Ovary (tissue), 9 donors: ENCODE measurements around the gene TECPR2. TPM values are rescaled to one million over a fixed set of nuclear protein-coding genes. Genes with fewer than 3 reads are reported as not detected.

Source experiments
- DNase-seq, 5 donors: peaks; one replicate each; pipeline ENCODE4 v3.0.0-alpha.2; 2019 to 2020
- H3K27ac ChIP-seq, 2 donors: fragments of 200-600 bp; one replicate each; pipeline versions ENCODE4 v1.5.1 to v1.8.0; 2019 to 2022
- H3K27me3 ChIP-seq: fragments of 200-600 bp; one replicate; pipeline ENCODE4 v1.8.0; 2022
- H3K36me3 ChIP-seq: fragments of 200-600 bp; sonication (generic); one replicate; pipeline ENCODE4 v1.5.1; 2019
- H3K4me1 ChIP-seq: one replicate; pipeline ENCODE4 v1.8.1; 2013; ENCODE audit warnings: mild to moderate bottlenecking, moderate library complexity; ENCODE audit not compliant: insufficient read depth
- H3K4me3 ChIP-seq: fragments of 200-600 bp; sonication (generic); one replicate; pipeline ENCODE4 v1.5.1; 2017
- H3K9me3 ChIP-seq, 2 donors: fragments of 200-600 bp in 1 of 2; sonication (generic) in 1 of 2; one replicate each; pipeline versions ENCODE4 v1.5.1 to v1.8.1; 2013 to 2019; ENCODE audit warnings: mild to moderate bottlenecking in 1 of 2, moderate library complexity in 1 of 2
- EP300 ChIP-seq: sonication (generic); formaldehyde crosslinking; IDR thresholded peaks from one replicate; pipeline ENCODE4 v1.6.1; 2017; ENCODE audit warnings: antibody characterized with exemption
- POLR2A ChIP-seq: fragments of 450-650 bp; IDR thresholded peaks from one replicate; pipeline ENCODE4 v1.6.1; 2017; ENCODE audit warnings: antibody characterized with exemption, mild to moderate bottlenecking, moderate library complexity
- WGBS, 3 donors: extraction: QIAGEN DNeasy Blood & Tissue Kit in 1 of 3; methylation state at CpG; one replicate each; pipeline versions ENCODE4 v1.1.5 to v1.1.7; 2013 to 2017; 5-methylcytosine and 5-hydroxymethylcytosine counted together
- intact Hi-C, 4 donors: fragments of 100-400 bp; cut with DNase I; formaldehyde crosslinking; loops; one replicate each; pipeline versions ENCODE4 v1.11.0 to v1.15.1; 2022 to 2023
- polyA plus RNA-seq, 2 donors: library from polyadenylated mRNA; stranded (reverse); fragments of 200-250 nt in 1 of 2; fragments of 350-450 nt in 1 of 2; fragmentation: Illumina TruSeq in 1 of 2; extraction: RNeasy Lipid Tissue Mini Kit (QIAGEN cat#74804) in 1 of 2; gene quantifications; one replicate each; pipeline ENCODE4 v1.2.3, GENCODE V29; 2013 to 2014
- total RNA-seq, 7 donors: library from RNA; depleted of rRNA in 2 of 7; stranded (reverse); fragments of >200 nt in 2 of 7; fragmentation: NEBNext Ultra II Directional in 3 of 7; extraction: Animal tissue kit (Norgen Biotek cat#: 25700) in 3 of 7; gene quantifications; one replicate each; pipeline versions ENCODE4 v1.1.0 to v1.2.4, GENCODE V29; 2016 to 2023
- TF ChIP-seq, protein P1 (sequence below), 3 donors: fragments of 450-650 bp in 2 of 3; fragments of 200-600 bp in 1 of 3; IDR thresholded peaks; one replicate each; pipeline versions ENCODE4 v1.5.1 to v1.8.0; 2016 to 2022; ENCODE audit warnings: antibody characterized with exemption in 3 of 3, mild to moderate bottlenecking in 1 of 3
- donor health status: DM: no; HTN: no; CAD: no; lungs with moderate emphysema.
- donor health status: DM: no; HTN: no; CAD: no.
- donor health status: Bipolar disorder and iron deficiency.
- donor health status: DM: yes; HTN: yes; CAD: no.
- donor health status: DM: no; HTN: no; CAD: no.
- donor health status: DM: yes; HTN: yes; CAD: no.

Gene TECPR2
- total and polyA plus RNA-seq, 9 donors, result 8.6 to 29.3 (median 25.8) TPM

DNA sequence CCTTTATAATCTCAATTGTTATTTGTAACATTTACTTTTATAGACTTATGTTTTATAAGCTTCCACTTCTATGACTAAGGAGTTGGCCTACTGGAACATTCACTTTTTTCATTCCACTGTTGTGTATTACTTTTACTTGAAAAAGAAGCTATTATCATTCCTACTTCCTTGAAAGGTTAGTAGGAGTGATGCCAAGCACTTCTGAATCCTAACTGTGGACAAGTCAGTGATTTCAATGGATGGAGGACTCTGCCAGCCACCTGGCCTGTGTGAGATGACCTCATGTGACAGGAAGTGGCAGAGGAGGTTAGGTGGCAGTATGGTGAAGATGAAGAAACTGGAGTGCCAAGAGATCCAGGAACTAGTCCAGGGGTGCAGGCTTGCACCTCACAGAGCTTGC is 46.0 kb downstream of the TECPR2 start:
- TF ChIP-seq, protein P1, sequence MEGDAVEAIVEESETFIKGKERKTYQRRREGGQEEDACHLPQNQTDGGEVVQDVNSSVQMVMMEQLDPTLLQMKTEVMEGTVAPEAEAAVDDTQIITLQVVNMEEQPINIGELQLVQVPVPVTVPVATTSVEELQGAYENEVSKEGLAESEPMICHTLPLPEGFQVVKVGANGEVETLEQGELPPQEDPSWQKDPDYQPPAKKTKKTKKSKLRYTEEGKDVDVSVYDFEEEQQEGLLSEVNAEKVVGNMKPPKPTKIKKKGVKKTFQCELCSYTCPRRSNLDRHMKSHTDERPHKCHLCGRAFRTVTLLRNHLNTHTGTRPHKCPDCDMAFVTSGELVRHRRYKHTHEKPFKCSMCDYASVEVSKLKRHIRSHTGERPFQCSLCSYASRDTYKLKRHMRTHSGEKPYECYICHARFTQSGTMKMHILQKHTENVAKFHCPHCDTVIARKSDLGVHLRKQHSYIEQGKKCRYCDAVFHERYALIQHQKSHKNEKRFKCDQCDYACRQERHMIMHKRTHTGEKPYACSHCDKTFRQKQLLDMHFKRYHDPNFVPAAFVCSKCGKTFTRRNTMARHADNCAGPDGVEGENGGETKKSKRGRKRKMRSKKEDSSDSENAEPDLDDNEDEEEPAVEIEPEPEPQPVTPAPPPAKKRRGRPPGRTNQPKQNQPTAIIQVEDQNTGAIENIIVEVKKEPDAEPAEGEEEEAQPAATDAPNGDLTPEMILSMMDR (IDR thresholded peaks at IDR 0.05), result no peak
- no peak for TF ChIP-seq POLR2A
- no peak for TF ChIP-seq EP300
- H3K9me3 ChIP-seq, result no peaks in the 10 kb centered on the region
- intact Hi-C loops, result no loop called here
- no peak overlapping the region for H3K27ac ChIP-seq
- H3K4me1 ChIP-seq, result no peaks in the 10 kb centered on the region
- DNase-seq, result no peak
- no peaks in the 10 kb centered on the region for H3K36me3 ChIP-seq
- H3K4me3 ChIP-seq, result no peak overlapping the region
- H3K27me3 ChIP-seq, result no peaks in the 10 kb centered on the region

DNA sequence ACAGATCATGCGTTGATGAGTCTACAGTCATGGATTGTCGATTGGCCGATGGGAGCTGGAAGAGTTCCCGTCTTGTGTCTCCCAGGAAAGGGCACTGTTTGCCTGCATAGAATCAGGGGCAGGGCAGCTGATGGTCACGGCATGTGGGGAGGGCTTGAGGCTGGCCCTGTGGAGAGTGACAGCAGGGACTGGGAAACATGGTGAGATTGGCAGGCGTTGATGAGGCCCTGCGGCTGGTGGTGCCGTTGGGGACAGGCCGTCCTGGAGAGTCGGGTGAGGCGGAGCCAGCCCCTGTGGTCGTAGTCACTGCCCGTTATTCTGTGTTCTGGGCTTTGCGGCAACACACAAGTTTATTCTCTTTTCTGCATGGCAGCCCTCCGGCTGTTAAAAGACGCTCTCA is 52.9 kb downstream of the TECPR2 start:
- H3K36me3 ChIP-seq, result no peaks in the 10 kb centered on the region
- WGBS, 3 donors, result 90 to 92% (median 91%) methylated on average over 16 of the region's 16 CpGs
- DNase-seq, result no peak

DNA sequence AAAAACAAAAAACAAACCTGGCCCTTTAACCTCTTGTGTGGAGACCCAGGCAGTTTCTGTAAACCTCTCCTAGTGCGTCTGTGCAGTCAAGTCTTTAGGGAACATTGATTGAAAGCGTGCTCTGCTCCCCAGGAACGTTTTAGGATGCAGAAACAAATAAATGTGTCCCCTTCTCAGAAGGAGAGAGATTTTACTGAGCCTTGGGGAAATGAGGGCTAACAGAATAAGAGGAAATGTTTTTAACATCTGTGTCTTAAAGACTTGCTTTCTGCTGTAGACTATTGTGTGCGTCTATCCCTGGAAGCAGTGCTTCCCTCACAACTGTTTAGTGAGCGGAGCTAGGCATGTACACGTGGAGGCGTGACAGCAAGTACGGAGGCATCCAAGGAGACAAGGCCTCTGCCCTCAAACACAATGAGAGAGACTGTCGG is 54.3 kb downstream of the TECPR2 start:
- DNase-seq, result no peak
- no peak for TF ChIP-seq EP300
- TF ChIP-seq, protein P1 (IDR thresholded peaks at IDR 0.05), result no peak
- intact Hi-C loops, result no loop called here

More for the DNA sequence above, 52.9 kb downstream of the TECPR2 start:
- intact Hi-C loops, result no loop called here
- TF ChIP-seq, protein P1 (IDR thresholded peaks at IDR 0.05), result no peak
- TF ChIP-seq POLR2A (no peak), EP300 (no peak)
- Histone ChIP-seq H3K4me3 (no peak overlapping the region), H3K4me1 (no peaks in the 10 kb centered on the region), H3K9me3 (no peaks in the 10 kb centered on the region), H3K27ac (no peak overlapping the region), H3K27me3 (no peaks in the 10 kb centered on the region)

DNA sequence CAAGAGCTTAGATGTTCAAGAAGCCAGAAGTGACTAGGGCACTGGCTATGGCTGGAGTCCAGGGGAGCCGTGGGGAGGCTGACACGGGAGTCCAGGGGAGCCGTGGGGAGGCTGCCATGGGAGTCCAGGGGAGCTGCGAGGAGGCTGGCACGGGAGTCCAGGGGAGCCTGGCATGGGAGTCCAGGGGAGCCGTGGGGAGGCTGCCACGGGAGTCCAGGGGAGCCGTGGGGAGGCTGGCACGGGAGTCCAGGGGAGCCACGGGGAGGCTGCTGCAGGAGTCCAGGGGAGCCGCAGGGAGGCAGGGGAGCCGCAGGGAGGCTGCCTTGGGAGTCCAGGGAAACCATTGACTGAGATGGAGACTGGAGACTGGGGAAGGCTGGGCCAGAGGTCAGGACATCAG is 54.9 kb downstream of the TECPR2 start:
- intact Hi-C loops, result no loop called here
- Histone ChIP-seq H3K9me3 (no peaks in the 10 kb centered on the region), H3K27me3 (no peaks in the 10 kb centered on the region), H3K27ac (no peak overlapping the region), H3K4me1 (no peaks in the 10 kb centered on the region), H3K4me3 (no peak overlapping the region), H3K36me3 (no peaks in the 10 kb centered on the region)
- DNase-seq, result no peak
- TF ChIP-seq, protein P1 (IDR thresholded peaks at IDR 0.05), result no peak
- no peak for TF ChIP-seq POLR2A
- TF ChIP-seq EP300, result no peak
- WGBS, 3 donors, result 92 to 94% (median 93%) methylated on average over 12 of the region's 12 CpGs

More for the DNA sequence above, 54.3 kb downstream of the TECPR2 start:
- H3K4me3 ChIP-seq, result no peak overlapping the region
- H3K9me3 ChIP-seq, result no peaks in the 10 kb centered on the region
- no peak overlapping the region for H3K27ac ChIP-seq
- H3K4me1 ChIP-seq, result no peaks in the 10 kb centered on the region
- 82 to 85% (median 84%) methylated on average over 9 of the region's 9 CpGs for WGBS, 3 donors
- no peaks in the 10 kb centered on the region for H3K27me3 ChIP-seq
- no peaks in the 10 kb centered on the region for H3K36me3 ChIP-seq
